ENCODE measurements around the gene KCNN3. TPM values are rescaled to one million over a fixed set of nuclear protein-coding genes. Genes with fewer than 3 reads are reported as not detected.

The KCNN3 gene
- total and polyA plus RNA-seq, 2 of the 8 experiments (the other 6 are each of a cell fraction or from before 2014, with no cell fraction given), result 2.8 to 3.7 TPM

DNA sequence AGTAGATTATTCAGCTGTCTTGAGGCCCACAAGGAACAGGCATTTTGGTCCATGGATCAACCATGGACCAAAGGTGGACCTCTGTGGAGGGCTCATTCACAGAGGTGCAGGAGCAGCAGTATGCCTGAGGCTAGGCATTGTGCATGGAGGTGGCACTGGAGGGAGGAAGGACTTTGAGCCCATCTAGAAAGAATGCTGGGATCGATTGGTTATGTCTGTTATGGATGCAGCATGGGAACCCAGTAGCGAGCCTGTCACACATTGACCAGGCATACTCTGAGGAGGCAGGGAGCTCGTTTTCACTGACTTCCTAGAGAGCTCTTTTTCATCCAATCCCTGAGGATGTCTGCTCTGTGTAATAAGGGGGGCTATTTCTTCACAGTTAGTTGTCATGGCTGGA, 75.5 kb downstream of the KCNN3 start (continued):
- TF ChIP-seq, protein P1, sequence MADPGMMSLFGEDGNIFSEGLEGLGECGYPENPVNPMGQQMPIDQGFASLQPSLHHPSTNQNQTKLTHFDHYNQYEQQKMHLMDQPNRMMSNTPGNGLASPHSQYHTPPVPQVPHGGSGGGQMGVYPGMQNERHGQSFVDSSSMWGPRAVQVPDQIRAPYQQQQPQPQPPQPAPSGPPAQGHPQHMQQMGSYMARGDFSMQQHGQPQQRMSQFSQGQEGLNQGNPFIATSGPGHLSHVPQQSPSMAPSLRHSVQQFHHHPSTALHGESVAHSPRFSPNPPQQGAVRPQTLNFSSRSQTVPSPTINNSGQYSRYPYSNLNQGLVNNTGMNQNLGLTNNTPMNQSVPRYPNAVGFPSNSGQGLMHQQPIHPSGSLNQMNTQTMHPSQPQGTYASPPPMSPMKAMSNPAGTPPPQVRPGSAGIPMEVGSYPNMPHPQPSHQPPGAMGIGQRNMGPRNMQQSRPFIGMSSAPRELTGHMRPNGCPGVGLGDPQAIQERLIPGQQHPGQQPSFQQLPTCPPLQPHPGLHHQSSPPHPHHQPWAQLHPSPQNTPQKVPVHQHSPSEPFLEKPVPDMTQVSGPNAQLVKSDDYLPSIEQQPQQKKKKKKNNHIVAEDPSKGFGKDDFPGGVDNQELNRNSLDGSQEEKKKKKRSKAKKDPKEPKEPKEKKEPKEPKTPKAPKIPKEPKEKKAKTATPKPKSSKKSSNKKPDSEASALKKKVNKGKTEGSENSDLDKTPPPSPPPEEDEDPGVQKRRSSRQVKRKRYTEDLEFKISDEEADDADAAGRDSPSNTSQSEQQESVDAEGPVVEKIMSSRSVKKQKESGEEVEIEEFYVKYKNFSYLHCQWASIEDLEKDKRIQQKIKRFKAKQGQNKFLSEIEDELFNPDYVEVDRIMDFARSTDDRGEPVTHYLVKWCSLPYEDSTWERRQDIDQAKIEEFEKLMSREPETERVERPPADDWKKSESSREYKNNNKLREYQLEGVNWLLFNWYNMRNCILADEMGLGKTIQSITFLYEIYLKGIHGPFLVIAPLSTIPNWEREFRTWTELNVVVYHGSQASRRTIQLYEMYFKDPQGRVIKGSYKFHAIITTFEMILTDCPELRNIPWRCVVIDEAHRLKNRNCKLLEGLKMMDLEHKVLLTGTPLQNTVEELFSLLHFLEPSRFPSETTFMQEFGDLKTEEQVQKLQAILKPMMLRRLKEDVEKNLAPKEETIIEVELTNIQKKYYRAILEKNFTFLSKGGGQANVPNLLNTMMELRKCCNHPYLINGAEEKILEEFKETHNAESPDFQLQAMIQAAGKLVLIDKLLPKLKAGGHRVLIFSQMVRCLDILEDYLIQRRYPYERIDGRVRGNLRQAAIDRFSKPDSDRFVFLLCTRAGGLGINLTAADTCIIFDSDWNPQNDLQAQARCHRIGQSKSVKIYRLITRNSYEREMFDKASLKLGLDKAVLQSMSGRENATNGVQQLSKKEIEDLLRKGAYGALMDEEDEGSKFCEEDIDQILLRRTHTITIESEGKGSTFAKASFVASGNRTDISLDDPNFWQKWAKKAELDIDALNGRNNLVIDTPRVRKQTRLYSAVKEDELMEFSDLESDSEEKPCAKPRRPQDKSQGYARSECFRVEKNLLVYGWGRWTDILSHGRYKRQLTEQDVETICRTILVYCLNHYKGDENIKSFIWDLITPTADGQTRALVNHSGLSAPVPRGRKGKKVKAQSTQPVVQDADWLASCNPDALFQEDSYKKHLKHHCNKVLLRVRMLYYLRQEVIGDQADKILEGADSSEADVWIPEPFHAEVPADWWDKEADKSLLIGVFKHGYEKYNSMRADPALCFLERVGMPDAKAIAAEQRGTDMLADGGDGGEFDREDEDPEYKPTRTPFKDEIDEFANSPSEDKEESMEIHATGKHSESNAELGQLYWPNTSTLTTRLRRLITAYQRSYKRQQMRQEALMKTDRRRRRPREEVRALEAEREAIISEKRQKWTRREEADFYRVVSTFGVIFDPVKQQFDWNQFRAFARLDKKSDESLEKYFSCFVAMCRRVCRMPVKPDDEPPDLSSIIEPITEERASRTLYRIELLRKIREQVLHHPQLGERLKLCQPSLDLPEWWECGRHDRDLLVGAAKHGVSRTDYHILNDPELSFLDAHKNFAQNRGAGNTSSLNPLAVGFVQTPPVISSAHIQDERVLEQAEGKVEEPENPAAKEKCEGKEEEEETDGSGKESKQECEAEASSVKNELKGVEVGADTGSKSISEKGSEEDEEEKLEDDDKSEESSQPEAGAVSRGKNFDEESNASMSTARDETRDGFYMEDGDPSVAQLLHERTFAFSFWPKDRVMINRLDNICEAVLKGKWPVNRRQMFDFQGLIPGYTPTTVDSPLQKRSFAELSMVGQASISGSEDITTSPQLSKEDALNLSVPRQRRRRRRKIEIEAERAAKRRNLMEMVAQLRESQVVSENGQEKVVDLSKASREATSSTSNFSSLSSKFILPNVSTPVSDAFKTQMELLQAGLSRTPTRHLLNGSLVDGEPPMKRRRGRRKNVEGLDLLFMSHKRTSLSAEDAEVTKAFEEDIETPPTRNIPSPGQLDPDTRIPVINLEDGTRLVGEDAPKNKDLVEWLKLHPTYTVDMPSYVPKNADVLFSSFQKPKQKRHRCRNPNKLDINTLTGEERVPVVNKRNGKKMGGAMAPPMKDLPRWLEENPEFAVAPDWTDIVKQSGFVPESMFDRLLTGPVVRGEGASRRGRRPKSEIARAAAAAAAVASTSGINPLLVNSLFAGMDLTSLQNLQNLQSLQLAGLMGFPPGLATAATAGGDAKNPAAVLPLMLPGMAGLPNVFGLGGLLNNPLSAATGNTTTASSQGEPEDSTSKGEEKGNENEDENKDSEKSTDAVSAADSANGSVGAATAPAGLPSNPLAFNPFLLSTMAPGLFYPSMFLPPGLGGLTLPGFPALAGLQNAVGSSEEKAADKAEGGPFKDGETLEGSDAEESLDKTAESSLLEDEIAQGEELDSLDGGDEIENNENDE (IDR thresholded peaks at IDR 0.05; ENCODE audit: insufficient replicate concordance, low read length), result no peak
- TF ChIP-seq SRF (IDR thresholded peaks at IDR 0.05; ENCODE audit: low read depth, low read length), result 0 out of 2 replicates have a peak, but pooled peaks have one; percentile 19
